GM12864 (cell line): Measurements from ENCODE around the gene CHST5.

ENCODE experiments used
- DNase-seq: peaks from one replicate; pipeline ENCODE4 v3.0.0-alpha.2; 2011; ENCODE audit warnings: low read depth
- H3K4me3 ChIP-seq: 2 replicates; pipeline ENCODE4 v1.5.1; 2011; ENCODE audit warnings: mild to moderate bottlenecking, low read depth, low read length, control low read depth
- TF ChIP-seq, protein P1 (sequence below): IDR thresholded peaks from 2 replicates; pipeline ENCODE4 v1.5.1; 2011; ENCODE audit warnings: low read depth, mild to moderate bottlenecking, moderate library complexity, low read length, control low read depth, inconsistent platforms; ENCODE audit errors: missing control alignments

Gene CHST5

DNA sequence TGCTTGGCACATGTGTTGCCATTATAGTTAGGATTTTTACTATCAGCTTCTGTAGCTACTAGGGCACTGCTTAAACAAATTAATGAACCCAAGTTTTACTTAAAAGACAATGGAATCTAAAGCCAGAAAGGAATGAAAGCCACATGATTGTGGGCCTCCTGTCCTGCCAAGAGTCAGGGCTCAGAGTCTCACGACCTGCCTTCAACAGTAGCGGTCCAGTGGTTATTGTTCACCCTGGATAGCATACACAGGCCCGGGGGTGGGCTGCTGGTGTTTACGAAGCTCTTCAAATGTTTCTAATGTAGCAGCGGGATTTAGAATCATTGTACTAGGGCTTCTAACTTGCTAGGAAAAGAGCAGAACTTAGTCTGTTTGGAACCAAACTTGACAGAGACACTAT lies 38.0 kb upstream of the CHST5 start:
- H3K4me3 ChIP-seq, result no peak overlapping the region
- no peak for DNase-seq
- TF ChIP-seq, protein P1, sequence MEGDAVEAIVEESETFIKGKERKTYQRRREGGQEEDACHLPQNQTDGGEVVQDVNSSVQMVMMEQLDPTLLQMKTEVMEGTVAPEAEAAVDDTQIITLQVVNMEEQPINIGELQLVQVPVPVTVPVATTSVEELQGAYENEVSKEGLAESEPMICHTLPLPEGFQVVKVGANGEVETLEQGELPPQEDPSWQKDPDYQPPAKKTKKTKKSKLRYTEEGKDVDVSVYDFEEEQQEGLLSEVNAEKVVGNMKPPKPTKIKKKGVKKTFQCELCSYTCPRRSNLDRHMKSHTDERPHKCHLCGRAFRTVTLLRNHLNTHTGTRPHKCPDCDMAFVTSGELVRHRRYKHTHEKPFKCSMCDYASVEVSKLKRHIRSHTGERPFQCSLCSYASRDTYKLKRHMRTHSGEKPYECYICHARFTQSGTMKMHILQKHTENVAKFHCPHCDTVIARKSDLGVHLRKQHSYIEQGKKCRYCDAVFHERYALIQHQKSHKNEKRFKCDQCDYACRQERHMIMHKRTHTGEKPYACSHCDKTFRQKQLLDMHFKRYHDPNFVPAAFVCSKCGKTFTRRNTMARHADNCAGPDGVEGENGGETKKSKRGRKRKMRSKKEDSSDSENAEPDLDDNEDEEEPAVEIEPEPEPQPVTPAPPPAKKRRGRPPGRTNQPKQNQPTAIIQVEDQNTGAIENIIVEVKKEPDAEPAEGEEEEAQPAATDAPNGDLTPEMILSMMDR, result no peak

DNA sequence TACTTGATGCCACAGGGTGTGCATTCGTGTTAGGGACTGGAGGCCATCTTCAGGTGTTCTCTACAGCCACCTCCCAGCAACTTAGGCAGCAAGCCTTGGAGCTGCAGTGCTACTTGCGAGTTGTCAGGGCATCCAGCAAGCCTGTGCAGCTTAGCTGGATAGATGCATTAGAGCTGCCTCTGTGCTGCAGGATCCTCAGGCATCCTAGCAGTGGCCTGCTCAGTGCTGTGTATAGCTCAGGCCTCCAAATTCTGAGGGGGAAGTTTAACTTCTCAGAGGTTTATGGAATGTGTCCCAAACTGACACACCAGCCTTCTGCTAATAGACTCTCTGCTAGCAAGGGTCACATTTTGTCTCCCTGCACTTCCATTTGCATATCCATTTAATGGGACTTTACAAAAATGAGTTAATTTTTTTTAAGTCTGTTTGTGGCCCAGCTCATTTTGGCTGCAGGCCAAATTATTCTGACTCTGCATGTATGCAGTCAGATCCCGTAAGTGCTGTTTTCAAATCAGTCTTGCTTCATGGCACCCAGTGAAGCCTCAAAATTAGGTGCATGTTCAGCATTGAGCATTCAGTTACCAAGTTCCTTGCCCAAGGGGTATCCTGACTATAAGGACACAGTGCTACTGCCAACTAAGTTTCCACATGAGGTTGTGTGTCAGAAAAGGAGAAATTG lies 37.1 kb upstream of the CHST5 start:
- TF ChIP-seq, protein P1, result no peak

DNA sequence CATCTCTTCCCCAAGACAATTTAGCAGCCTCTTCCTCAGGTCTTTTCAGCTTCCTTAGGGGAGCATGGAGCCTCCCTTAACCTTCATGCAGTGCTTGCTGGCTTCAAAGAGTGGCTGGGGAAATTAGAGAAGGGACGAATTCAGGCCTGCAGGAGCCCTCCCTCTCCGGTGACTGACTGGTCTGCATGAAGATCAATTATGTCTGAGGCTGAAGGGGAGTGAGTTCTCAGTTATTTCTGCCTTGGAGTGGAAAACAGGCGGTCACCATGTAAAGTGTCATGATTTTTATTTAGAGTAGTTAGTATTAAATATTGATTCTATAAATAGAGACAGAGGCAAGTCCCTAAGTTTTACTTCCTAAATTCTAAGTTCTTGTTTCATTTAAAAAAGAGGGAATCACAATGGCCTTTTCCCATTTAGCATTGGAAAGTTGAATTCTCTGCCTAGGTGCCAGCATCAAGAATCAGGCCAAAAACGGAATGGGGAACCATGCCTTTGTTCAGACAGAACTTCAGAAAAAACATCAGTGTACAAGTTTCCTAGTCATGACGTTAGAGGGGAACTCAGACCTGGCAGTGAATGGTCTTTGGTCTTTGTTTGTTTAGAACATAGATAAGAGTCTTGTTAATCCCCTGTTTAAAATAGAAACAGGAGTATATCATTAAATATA lies 34.6 kb upstream of the CHST5 start:
- no peak for DNase-seq
- TF ChIP-seq, protein P1, result no peak
- no peak overlapping the region for H3K4me3 ChIP-seq

More for the DNA sequence above, 37.1 kb upstream of the CHST5 start:
- no peak for DNase-seq
- no peak overlapping the region for H3K4me3 ChIP-seq

DNA sequence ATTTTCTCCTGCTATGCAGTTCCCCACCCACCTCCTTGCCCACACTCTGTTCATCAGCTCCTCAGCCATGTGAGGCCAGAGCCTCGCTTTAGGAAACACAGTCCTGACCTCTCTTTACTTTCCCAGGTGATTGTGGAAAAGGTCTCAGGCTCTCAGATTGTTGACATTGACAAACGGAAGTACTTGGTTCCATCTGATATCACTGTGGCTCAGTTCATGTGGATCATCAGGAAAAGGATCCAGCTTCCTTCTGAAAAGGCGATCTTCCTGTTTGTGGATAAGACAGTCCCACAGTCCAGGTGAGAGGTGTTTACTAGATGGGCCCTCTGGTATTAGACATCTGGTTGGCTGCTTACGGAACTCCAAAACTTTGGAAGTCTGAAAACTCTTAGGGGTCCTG lies 32.0 kb upstream of the CHST5 start:
- H3K4me3 ChIP-seq, result no peak overlapping the region
- no peak for DNase-seq
- TF ChIP-seq, protein P1, result no peak

DNA sequence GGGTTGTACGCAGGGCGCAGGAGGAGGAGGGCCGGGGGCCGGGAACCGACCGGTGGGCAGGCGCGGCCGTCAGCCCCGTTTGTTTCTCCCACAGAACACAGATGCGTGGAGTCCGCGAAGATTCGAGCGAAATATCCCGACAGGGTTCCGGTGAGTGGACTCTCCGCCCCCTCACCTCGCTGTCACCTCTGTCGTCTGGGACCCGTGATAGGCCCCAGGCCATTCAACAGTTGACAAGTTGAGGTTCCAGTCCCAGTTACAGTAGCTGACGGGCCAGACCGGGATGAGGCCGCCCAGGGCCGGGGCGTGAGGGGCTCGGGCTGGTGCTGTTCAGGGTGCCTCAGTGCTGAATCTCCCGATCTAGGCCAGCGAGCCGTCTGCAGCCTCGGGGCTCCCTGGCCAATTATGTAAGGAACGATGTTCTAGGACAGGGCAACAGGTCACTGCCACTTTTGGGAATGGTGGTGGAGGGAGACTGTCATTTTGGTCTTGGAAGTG lies 30.9 kb upstream of the CHST5 start:
- H3K4me3 ChIP-seq, result peak overlapping the region; percentile 85
- TF ChIP-seq, protein P1, result no peak
- DNase-seq, result no peak

DNA sequence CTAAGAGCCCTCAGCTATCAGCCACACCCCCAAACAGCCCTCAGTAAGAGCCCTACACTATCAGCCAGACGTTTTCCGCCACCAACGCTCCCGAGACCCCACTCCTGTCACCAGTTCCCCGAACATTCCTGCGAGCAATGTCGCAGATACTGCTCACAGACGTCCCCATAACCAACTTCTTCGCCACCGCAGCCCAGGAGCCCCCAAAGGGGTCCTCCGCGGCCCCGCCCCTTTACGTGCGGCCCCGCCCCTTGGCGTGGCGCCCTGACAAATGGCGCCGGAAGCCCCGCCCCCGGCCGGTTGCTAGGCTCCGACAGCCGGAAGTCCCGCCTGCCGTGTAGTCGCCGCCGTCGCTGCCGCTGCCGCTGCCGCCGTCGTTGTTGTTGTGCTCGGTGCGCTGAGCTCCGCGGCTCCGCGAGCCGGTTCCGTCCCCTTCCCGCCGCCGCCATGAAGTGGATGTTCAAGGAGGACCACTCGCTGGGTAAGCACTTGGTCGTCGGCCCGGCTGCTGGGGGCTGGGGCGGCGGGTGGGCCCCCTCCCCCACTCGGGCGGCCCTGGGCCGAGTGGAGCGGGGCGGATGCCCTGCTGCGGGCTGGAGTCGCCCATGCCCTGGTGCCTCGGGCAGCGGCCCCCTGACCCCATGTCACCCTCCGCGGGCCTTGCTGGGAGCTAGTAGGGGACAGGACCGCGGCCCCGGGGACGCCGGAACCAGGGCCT lies 30.3 kb upstream of the CHST5 start, which contains the start of gene GABARAPL2:
Gene GABARAPL2 (plus strand): TSS at position 340 of the 718 bp plus-strand sequence. CDS start 108 bp downstream, at position 448.
- peak; percentile 60 for DNase-seq
- TF ChIP-seq, protein P1, result no peak
- peak within 1 kb of the TSS; percentile 85 for H3K4me3 ChIP-seq
